ENCODE measurements around the gene NUDT22. TPM values are rescaled to one million over a fixed set of nuclear protein-coding genes. Genes with fewer than 3 reads are reported as not detected.

NUDT22 gene
- polyA plus RNA-seq, 1 donor, result 33.8 TPM

- no CpG with 5 or more reads among the region's 11 CpGs for WGBS (ENCODE audit: insufficient coverage, low lambda C conversion rate)
- Histone ChIP-seq H3K4me1 (ENCODE audit: control insufficient read depth, insufficient read depth, low read length) (no peaks in the 10 kb centered on the region), H3K27ac (ENCODE audit: low read length) (no peak overlapping the region), H3K4me3 (ENCODE audit: low read length) (no peak overlapping the region), H3K9me3 (ENCODE audit: control insufficient read depth, low read depth, low read length) (no peaks in the 10 kb centered on the region), H3K27me3 (ENCODE audit: control insufficient read depth, insufficient read depth, low read length) (no peaks in the 10 kb centered on the region), H3K36me3 (ENCODE audit: control insufficient read depth, insufficient read depth, low read length) (peaks cover 23% of the 10 kb centered on the region)
- peak in 1 of 2 donors; percentile 4 for DNase-seq
These were observed 7.3 kb upstream of the NUDT22 start for GRCh38 chr11:64218628-64219353.

GRCh38 chr11:64219354-64219684 lies 6.8 kb upstream of the NUDT22 start:
- no peak for DNase-seq
- H3K36me3 ChIP-seq (ENCODE audit: control insufficient read depth, insufficient read depth, low read length), result peaks cover 27% of the 10 kb centered on the region
- no peaks in the 10 kb centered on the region for H3K27me3 ChIP-seq (ENCODE audit: control insufficient read depth, insufficient read depth, low read length)
- H3K27ac ChIP-seq (ENCODE audit: low read length), result no peak overlapping the region
- WGBS (ENCODE audit: insufficient coverage, low lambda C conversion rate), result no CpG with 5 or more reads among the region's 7 CpGs
- no peaks in the 10 kb centered on the region for H3K4me1 ChIP-seq (ENCODE audit: control insufficient read depth, insufficient read depth, low read length)
- no peaks in the 10 kb centered on the region for H3K9me3 ChIP-seq (ENCODE audit: control insufficient read depth, low read depth, low read length)
- H3K4me3 ChIP-seq (ENCODE audit: low read length), result no peak overlapping the region

- Histone ChIP-seq H3K27me3 (ENCODE audit: control insufficient read depth, insufficient read depth, low read length) (no peaks in the 10 kb centered on the region), H3K36me3 (ENCODE audit: control insufficient read depth, insufficient read depth, low read length) (peaks cover 29% of the 10 kb centered on the region), H3K9me3 (ENCODE audit: control insufficient read depth, low read depth, low read length) (no peaks in the 10 kb centered on the region), H3K27ac (ENCODE audit: low read length) (no peak overlapping the region), H3K4me1 (ENCODE audit: control insufficient read depth, insufficient read depth, low read length) (no peaks in the 10 kb centered on the region), H3K4me3 (ENCODE audit: low read length) (no peak overlapping the region)
- no CpG with 5 or more reads among the region's 10 CpGs for WGBS (ENCODE audit: insufficient coverage, low lambda C conversion rate)
- no peak for DNase-seq
These were observed 6.3 kb upstream of the NUDT22 start for GRCh38 chr11:64219755-64220154.

- H3K4me1 ChIP-seq (ENCODE audit: control insufficient read depth, insufficient read depth, low read length), result peaks cover 5% of the 10 kb centered on the region
- H3K27me3 ChIP-seq (ENCODE audit: control insufficient read depth, insufficient read depth, low read length), result no peaks in the 10 kb centered on the region
- no peaks in the 10 kb centered on the region for H3K9me3 ChIP-seq (ENCODE audit: control insufficient read depth, low read depth, low read length)
- H3K4me3 ChIP-seq (ENCODE audit: low read length), result no peak overlapping the region
- peaks cover 29% of the 10 kb centered on the region for H3K36me3 ChIP-seq (ENCODE audit: control insufficient read depth, insufficient read depth, low read length)
- WGBS (ENCODE audit: insufficient coverage, low lambda C conversion rate), result no CpG with 5 or more reads among the region's 17 CpGs
- DNase-seq, result no peak
- no peak overlapping the region for H3K27ac ChIP-seq (ENCODE audit: low read length)
These were observed 5.8 kb upstream of the NUDT22 start for GRCh38 chr11:64220271-64220670.

GRCh38 chr11:64220798-64221197 lies 5.3 kb upstream of the NUDT22 start:
- peaks cover 9% of the 10 kb centered on the region for H3K4me1 ChIP-seq (ENCODE audit: control insufficient read depth, insufficient read depth, low read length)
- no peak overlapping the region for H3K27ac ChIP-seq (ENCODE audit: low read length)
- no peak for DNase-seq
- WGBS (ENCODE audit: insufficient coverage, low lambda C conversion rate), result no CpG with 5 or more reads among the region's 14 CpGs
- H3K36me3 ChIP-seq (ENCODE audit: control insufficient read depth, insufficient read depth, low read length), result peaks cover 29% of the 10 kb centered on the region
- H3K27me3 ChIP-seq (ENCODE audit: control insufficient read depth, insufficient read depth, low read length), result no peaks in the 10 kb centered on the region
- no peak overlapping the region for H3K4me3 ChIP-seq (ENCODE audit: low read length)
- H3K9me3 ChIP-seq (ENCODE audit: control insufficient read depth, low read depth, low read length), result no peaks in the 10 kb centered on the region

GRCh38 chr11:64222651-64223000 lies 3.4 kb upstream of the NUDT22 start:
- H3K27me3 ChIP-seq (ENCODE audit: control insufficient read depth, insufficient read depth, low read length), result no peaks in the 10 kb centered on the region

GRCh38 chr11:64223001-64223651 lies 2.9 kb upstream of the NUDT22 start:
- no CpG with 5 or more reads among the region's 24 CpGs for WGBS (ENCODE audit: insufficient coverage, low lambda C conversion rate)
- no peaks in the 10 kb centered on the region for H3K9me3 ChIP-seq (ENCODE audit: control insufficient read depth, low read depth, low read length)
- peak in 1 of 2 donors; percentile 52 for DNase-seq
- H3K27ac ChIP-seq (ENCODE audit: low read length), result no peak overlapping the region
- H3K27me3 ChIP-seq (ENCODE audit: control insufficient read depth, insufficient read depth, low read length), result no peaks in the 10 kb centered on the region
- peaks cover 29% of the 10 kb centered on the region for H3K36me3 ChIP-seq (ENCODE audit: control insufficient read depth, insufficient read depth, low read length)
- peaks cover 22% of the 10 kb centered on the region for H3K4me1 ChIP-seq (ENCODE audit: control insufficient read depth, insufficient read depth, low read length)
- no peak overlapping the region for H3K4me3 ChIP-seq (ENCODE audit: low read length)

More at GRCh38 chr11:64222651-64223000, 3.4 kb upstream of the NUDT22 start:
- Histone ChIP-seq H3K9me3 (ENCODE audit: control insufficient read depth, low read depth, low read length) (no peaks in the 10 kb centered on the region), H3K36me3 (ENCODE audit: control insufficient read depth, insufficient read depth, low read length) (peaks cover 29% of the 10 kb centered on the region), H3K4me3 (ENCODE audit: low read length) (no peak overlapping the region), H3K27ac (ENCODE audit: low read length) (no peak overlapping the region), H3K4me1 (ENCODE audit: control insufficient read depth, insufficient read depth, low read length) (peaks cover 22% of the 10 kb centered on the region)
- DNase-seq, result no peak
- no CpG with 5 or more reads among the region's 9 CpGs for WGBS (ENCODE audit: insufficient coverage, low lambda C conversion rate)

GRCh38 chr11:64224151-64224890 lies 1.8 kb upstream of the NUDT22 start:
- Histone ChIP-seq H3K9me3 (ENCODE audit: control insufficient read depth, low read depth, low read length) (no peaks in the 10 kb centered on the region), H3K4me3 (ENCODE audit: low read length) (no peak overlapping the region), H3K27ac (ENCODE audit: low read length) (no peak overlapping the region), H3K4me1 (ENCODE audit: control insufficient read depth, insufficient read depth, low read length) (peaks cover 26% of the 10 kb centered on the region), H3K36me3 (ENCODE audit: control insufficient read depth, insufficient read depth, low read length) (peaks cover 29% of the 10 kb centered on the region), H3K27me3 (ENCODE audit: control insufficient read depth, insufficient read depth, low read length) (no peaks in the 10 kb centered on the region)
- no peak for DNase-seq
- WGBS (ENCODE audit: insufficient coverage, low lambda C conversion rate), result no CpG with 5 or more reads among the region's 17 CpGs

- no peaks in the 10 kb centered on the region for H3K9me3 ChIP-seq (ENCODE audit: control insufficient read depth, low read depth, low read length)
- peak overlapping the region; percentile 37 for H3K27ac ChIP-seq (ENCODE audit: low read length)
- DNase-seq, result no peak
- peak overlapping the region; percentile 98 for H3K4me3 ChIP-seq (ENCODE audit: low read length)
- WGBS (ENCODE audit: insufficient coverage, low lambda C conversion rate), result no CpG with 5 or more reads among the region's 22 CpGs
- H3K36me3 ChIP-seq (ENCODE audit: control insufficient read depth, insufficient read depth, low read length), result peaks cover 26% of the 10 kb centered on the region
- no peaks in the 10 kb centered on the region for H3K27me3 ChIP-seq (ENCODE audit: control insufficient read depth, insufficient read depth, low read length)
- peaks cover 33% of the 10 kb centered on the region for H3K4me1 ChIP-seq (ENCODE audit: control insufficient read depth, insufficient read depth, low read length)
These were observed 1.0 kb upstream of the NUDT22 start for GRCh38 chr11:64224891-64225607.

GRCh38 chr11:64226507-64227051 lies 505 bp downstream of the NUDT22 start:
- DNase-seq, result peak in 1 of 2 donors; percentile 68

More at GRCh38 chr11:64226507-64227051, 505 bp downstream of the NUDT22 start:
- no peaks in the 10 kb centered on the region for H3K27me3 ChIP-seq (ENCODE audit: control insufficient read depth, insufficient read depth, low read length)
- peak overlapping the region; percentile 46 for H3K27ac ChIP-seq (ENCODE audit: low read length)
- peak overlapping the region; percentile 98 for H3K4me3 ChIP-seq (ENCODE audit: low read length)
- H3K4me1 ChIP-seq (ENCODE audit: control insufficient read depth, insufficient read depth, low read length), result peaks cover 37% of the 10 kb centered on the region
- H3K36me3 ChIP-seq (ENCODE audit: control insufficient read depth, insufficient read depth, low read length), result peaks cover 15% of the 10 kb centered on the region
- WGBS (ENCODE audit: insufficient coverage, low lambda C conversion rate), result no CpG with 5 or more reads among the region's 26 CpGs
- no peaks in the 10 kb centered on the region for H3K9me3 ChIP-seq (ENCODE audit: control insufficient read depth, low read depth, low read length)

All from large intestine (tissue), 3 donors.